Bronchial epithelial cell (primary cell): Measurements from ENCODE around the gene TXK. TPM values are rescaled to one million over a fixed set of nuclear protein-coding genes. Genes with fewer than 3 reads are reported as not detected.
A peak's percentile ranks its signal among the peaks of the same experiment; 100 is the strongest.

Source experiments
- DNase-seq: peaks from one replicate; pipeline ENCODE4 v3.0.0-alpha.2; 2010; ENCODE audit warnings: low read depth
- FAIRE-seq: peaks from 2 replicates; lab custom pipeline; 2011; peaks lifted over from hg19 to GRCh38; lab: Jason Lieb, UNC
- H3K27me3 ChIP-seq: 2 replicates; pipeline ENCODE4 v1.5.1; 2011; ENCODE audit warnings: low read length; ENCODE audit not compliant: control insufficient read depth, insufficient read depth
- H3K36me3 ChIP-seq: 2 replicates; pipeline ENCODE4 v1.5.1; 2011; ENCODE audit warnings: low read length; ENCODE audit not compliant: control insufficient read depth, insufficient read depth
- H3K4me3 ChIP-seq: 2 replicates; pipeline ENCODE4 v1.5.1; 2011; ENCODE audit warnings: mild to moderate bottlenecking, low read depth, low read length, control low read depth
- CTCF ChIP-seq: IDR thresholded peaks from 2 replicates; pipeline ENCODE4 v1.5.1; 2011; ENCODE audit warnings: mild to moderate bottlenecking, moderate library complexity, low read length, control low read depth, inconsistent platforms; ENCODE audit not compliant: insufficient read depth, severe bottlenecking
- total RNA-seq: library from RNA; depleted of rRNA; stranded (reverse); fragments of >200 nt; gene quantifications from 2 replicates; pipeline ENCODE4 v1.2.1, GENCODE V29; 2014

Gene TXK
- total RNA-seq, 1 donor from 2014 or later, result under 0.01 TPM

DNA sequence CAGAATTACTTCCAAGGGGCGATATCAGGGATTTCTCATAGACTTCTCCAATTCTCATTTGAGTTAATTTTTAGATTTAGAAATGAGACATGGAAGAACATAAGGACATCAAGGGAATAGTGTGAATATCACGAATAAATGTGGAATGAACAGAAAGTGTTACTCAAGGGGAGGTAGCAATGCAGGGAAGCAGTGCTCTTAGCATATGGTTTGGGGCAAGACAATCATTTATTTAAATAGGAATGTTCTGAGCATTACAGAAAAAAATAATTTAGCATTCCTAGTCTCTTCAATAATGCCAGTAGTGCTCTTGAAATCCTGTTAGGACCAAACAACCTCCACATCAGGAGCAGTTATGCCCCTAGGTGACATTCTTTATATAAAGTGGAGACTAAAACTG, 55.6 kb downstream of the TXK start:
- TF ChIP-seq CTCF, result no peak
- no peaks in the 10 kb centered on the region for H3K27me3 ChIP-seq
- DNase-seq, result no peak
- H3K36me3 ChIP-seq, result no peaks in the 10 kb centered on the region
- no peak for FAIRE-seq
- no peak overlapping the region for H3K4me3 ChIP-seq

DNA sequence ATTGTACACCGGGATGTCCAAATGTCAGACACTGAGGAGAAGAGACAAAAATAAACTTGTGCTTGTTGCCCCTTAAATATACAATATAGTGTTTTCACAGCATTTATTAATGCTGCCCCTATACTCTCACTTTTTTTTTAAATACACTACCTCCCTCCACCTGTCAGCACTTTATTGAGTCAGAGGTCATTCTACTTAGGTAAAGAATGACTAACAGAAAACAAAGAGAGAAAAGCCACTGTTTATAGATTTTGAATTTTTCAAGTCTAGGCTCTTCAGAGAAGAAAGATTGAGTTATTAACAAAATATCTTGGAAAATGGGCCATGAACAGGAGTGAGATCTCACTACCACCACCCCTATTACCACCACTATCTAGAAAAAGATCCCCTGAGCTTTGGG, 59.4 kb downstream of the TXK start:
- DNase-seq (peak; percentile 34), FAIRE-seq (no peak)
- TF ChIP-seq CTCF, result no peak
- no peaks in the 10 kb centered on the region for H3K36me3 ChIP-seq
- no peaks in the 10 kb centered on the region for H3K27me3 ChIP-seq
- no peak overlapping the region for H3K4me3 ChIP-seq

DNA sequence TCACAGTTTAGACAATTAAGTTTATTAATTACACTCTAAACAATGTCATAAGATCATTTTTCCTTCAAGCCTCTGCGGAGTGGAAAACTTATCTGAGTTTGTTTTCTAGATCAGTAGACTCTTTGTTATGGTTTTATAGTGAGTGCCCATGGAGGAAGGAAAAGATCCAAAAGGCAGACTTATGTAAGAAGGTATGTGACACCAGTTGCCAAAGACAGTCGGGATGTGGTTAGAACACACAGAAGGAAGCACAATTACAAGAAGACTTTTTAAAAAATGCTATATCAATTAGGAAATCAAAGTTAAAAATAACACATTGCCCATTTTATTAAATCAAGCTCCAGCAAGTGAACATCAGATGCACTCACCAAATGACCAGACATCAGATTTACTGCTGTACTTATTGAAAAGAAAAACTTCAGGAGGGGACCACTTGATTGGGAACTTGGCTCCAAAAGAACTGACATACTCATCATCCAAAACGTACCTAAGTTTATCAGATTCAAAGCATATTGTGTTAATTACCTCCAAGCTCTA, 60.4 kb downstream of the TXK start:
- Histone ChIP-seq H3K27me3 (no peaks in the 10 kb centered on the region), H3K36me3 (no peaks in the 10 kb centered on the region), H3K4me3 (no peak overlapping the region)
- no peak for TF ChIP-seq CTCF
- DNase-seq (no peak), FAIRE-seq (no peak)

DNA sequence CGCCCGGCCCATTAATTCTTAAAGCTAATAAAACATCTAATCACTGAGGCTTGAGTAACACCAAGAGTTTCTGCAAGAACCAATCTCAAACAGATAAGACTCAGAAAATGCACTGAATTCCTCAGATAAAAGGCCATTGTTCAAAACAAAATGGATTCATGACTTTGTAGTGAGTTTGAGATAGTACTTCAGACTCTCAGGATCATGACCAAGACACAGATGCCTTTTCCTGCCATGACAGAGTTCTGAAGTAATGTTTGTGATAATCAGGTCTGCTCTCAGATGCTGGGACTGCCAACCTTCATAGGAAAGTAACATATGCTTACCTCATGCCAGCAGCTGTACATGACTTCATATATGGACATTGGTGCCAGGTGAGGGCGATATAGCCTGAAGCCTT, 62.9 kb downstream of the TXK start:
- DNase-seq (no peak), FAIRE-seq (no peak)
- no peaks in the 10 kb centered on the region for H3K36me3 ChIP-seq
- TF ChIP-seq CTCF, result no peak
- no peaks in the 10 kb centered on the region for H3K27me3 ChIP-seq
- no peak overlapping the region for H3K4me3 ChIP-seq

DNA sequence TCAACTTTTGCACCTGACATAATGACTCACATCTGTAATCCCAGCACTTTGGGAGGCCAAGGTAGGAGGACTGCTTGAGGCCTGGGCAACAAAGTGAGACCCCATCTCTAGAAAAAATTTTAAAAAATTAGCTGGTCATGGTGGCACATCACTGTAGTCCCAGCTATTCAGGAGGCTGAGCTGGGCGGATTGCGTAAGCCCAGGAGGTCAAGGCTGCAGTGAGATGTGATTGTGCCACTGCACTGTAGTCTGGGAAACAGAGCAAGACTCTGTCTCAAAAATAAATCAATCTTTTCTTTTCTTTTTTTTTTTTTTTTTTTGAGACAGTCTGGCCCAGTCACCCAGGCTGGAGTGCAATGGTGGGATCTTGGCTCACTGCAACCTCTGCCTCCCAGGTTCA, 65.0 kb downstream of the TXK start:
- no peaks in the 10 kb centered on the region for H3K36me3 ChIP-seq
- DNase-seq (no peak), FAIRE-seq (no peak)
- TF ChIP-seq CTCF, result no peak
- no peak overlapping the region for H3K4me3 ChIP-seq
- H3K27me3 ChIP-seq, result no peaks in the 10 kb centered on the region

DNA sequence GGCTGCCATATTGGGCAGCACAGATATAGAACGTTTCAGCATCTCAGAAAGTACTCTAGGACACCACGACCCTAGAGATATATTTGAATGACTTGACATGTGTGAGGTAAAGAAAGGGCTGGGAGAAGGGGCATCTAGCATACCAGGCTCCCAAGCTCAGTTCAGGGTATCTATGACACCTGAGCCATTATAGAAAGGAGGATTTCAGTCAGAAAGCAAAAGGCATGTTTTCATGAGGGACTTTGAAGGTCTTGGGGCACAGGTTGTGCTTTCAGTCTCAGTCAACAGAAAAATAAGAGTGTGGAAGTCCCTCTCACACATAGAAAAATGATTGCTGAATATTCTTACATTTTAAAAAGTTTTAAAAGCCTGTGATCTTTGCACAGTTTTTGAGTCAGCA, 65.9 kb downstream of the TXK start:
- DNase-seq, result no peak
- no peak overlapping the region for H3K4me3 ChIP-seq
- H3K36me3 ChIP-seq, result no peaks in the 10 kb centered on the region
- H3K27me3 ChIP-seq, result no peaks in the 10 kb centered on the region
- no peak for FAIRE-seq
- no peak for TF ChIP-seq CTCF
